Kidney (tissue), 14 donors: ENCODE results near the gene DYNLL2. TPM values are rescaled to one million over a fixed set of nuclear protein-coding genes. Genes with fewer than 3 reads are reported as not detected.
A peak's percentile ranks its signal among the peaks of the same experiment; 100 is the strongest.

Experiments
- DNase-seq, 5 donors: peaks; one replicate each; pipeline ENCODE4 v3.0.0-alpha.2; 2013 to 2020
- FAIRE-seq: peaks from 2 replicates; lab custom pipeline; 2012; peaks lifted over from hg19 to GRCh38; lab: Jason Lieb, UNC
- H3K27ac ChIP-seq, 2 donors: one replicate each; pipeline ENCODE4 v1.7.0; 2013; ENCODE audit warnings: low read depth in 2 of 2, low read length in 2 of 2, inconsistent platforms in 1 of 2
- H3K27me3 ChIP-seq: one replicate; pipeline ENCODE4 v1.7.1; 2013; ENCODE audit warnings: low read length, inconsistent platforms; ENCODE audit not compliant: control insufficient read depth, insufficient read depth
- H3K36me3 ChIP-seq, 3 donors: one replicate each; pipeline versions ENCODE4 v1.7.0 to v1.7.1; 2013; ENCODE audit warnings: low read length in 3 of 3, control low read depth in 1 of 3, inconsistent platforms in 1 of 3; ENCODE audit not compliant: insufficient read depth in 3 of 3, control insufficient read depth in 2 of 3
- H3K4me1 ChIP-seq, 3 donors: one replicate each; pipeline versions ENCODE4 v1.7.0 to v1.7.1; 2013; ENCODE audit warnings: low read length in 3 of 3, inconsistent platforms in 1 of 3, low read depth in 1 of 3; ENCODE audit not compliant: control insufficient read depth in 2 of 3, insufficient read depth in 2 of 3
- H3K4me3 ChIP-seq, 3 donors: one replicate each; pipeline versions ENCODE4 v1.7.0 to v1.8.1; 2013; ENCODE audit warnings: low read length in 3 of 3, control low read depth in 1 of 3, inconsistent platforms in 1 of 3
- H3K9ac ChIP-seq, 3 donors: one replicate each; pipeline versions ENCODE4 v1.7.0 to v1.7.1; 2013; ENCODE audit warnings: low read length in 3 of 3, control low read depth in 1 of 3, inconsistent platforms in 1 of 3
- H3K9me3 ChIP-seq, 3 donors: one replicate each; pipeline versions ENCODE4 v1.7.0 to v1.7.1; 2013; ENCODE audit warnings: low read length in 3 of 3, control low read depth in 1 of 3, inconsistent platforms in 1 of 3; ENCODE audit not compliant: control insufficient read depth in 2 of 3, insufficient read depth in 1 of 3
- intact Hi-C: fragments of 100-400 bp; cut with DNase I; formaldehyde crosslinking; loops from one replicate; pipeline ENCODE4 v1.11.1; 2022
- polyA plus RNA-seq: library from polyadenylated mRNA; stranded (reverse); fragments of 350-450 nt; fragmentation: Illumina TruSeq; extraction: RNeasy Lipid Tissue Mini Kit (QIAGEN cat#74804); gene quantifications from one replicate; pipeline ENCODE4 v1.2.3, GENCODE V29; 2014; ENCODE audit warnings: low read depth, low replicate concordance; ENCODE audit not compliant: insufficient read depth
- total RNA-seq: library from RNA; stranded (reverse); fragmentation: NEBNext Ultra II Directional; extraction: Animal tissue kit (Norgen Biotek cat#: 25700); gene quantifications from one replicate; pipeline ENCODE4 v1.2.1, GENCODE V29; 2021
- TF ChIP-seq, protein P1 (sequence below): IDR thresholded peaks from 3 replicates; pipeline ENCODE4 v1.5.1; 2012; ENCODE audit warnings: mild to moderate bottlenecking, moderate library complexity, borderline replicate concordance; ENCODE audit not compliant: insufficient read depth; ENCODE audit errors: extremely low read depth
- donor health status: control.
- donor health status: control.
- donor health status: control.
- donor health status: control.
- donor health status: control.
- donor health status: DM: yes; HTN: yes; CAD: no.
- donor health status: Normal renal cell carcinoma (clear cell type).

Gene DYNLL2
- total and polyA plus RNA-seq, 2 donors from 2014 or later = 43.2 to 59.7 TPM

DNA sequence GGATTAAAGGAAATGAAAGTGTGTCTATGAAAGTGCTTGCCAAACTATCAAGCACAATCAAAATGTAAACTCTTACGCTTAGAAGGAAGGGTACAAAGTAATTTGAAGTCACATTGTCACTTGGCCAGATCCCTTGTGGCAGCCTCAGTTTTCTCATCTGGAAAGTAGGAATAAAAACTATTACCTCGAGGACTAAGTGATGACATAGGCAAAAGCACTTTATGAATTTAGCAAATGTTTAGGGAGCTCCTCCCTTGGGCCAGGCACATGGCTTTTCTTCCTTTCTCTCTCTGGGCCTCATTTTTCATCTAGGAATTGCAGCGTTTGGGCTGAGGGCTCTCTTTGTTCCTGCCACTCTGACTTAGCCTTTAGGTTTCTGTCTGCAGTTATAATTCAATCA, 28.5 kb downstream of the DYNLL2 start:
- Histone ChIP-seq H3K36me3 (no peaks in the 10 kb centered on the region), H3K27ac (no peak overlapping the region), H3K9me3 (no peaks in the 10 kb centered on the region), H3K4me3 (no peak overlapping the region), H3K27me3 (no peaks in the 10 kb centered on the region), H3K4me1 (peaks cover 0 to 2% (median 0%) of the 10 kb centered on the region in 3 donors), H3K9ac (no peak overlapping the region)
- intact Hi-C loops = loop anchor here (10.0 kb wide), 1 partner anchor 257 kb away; the partner anchor contains the start of gene MRPS23
- TF ChIP-seq, protein P1, sequence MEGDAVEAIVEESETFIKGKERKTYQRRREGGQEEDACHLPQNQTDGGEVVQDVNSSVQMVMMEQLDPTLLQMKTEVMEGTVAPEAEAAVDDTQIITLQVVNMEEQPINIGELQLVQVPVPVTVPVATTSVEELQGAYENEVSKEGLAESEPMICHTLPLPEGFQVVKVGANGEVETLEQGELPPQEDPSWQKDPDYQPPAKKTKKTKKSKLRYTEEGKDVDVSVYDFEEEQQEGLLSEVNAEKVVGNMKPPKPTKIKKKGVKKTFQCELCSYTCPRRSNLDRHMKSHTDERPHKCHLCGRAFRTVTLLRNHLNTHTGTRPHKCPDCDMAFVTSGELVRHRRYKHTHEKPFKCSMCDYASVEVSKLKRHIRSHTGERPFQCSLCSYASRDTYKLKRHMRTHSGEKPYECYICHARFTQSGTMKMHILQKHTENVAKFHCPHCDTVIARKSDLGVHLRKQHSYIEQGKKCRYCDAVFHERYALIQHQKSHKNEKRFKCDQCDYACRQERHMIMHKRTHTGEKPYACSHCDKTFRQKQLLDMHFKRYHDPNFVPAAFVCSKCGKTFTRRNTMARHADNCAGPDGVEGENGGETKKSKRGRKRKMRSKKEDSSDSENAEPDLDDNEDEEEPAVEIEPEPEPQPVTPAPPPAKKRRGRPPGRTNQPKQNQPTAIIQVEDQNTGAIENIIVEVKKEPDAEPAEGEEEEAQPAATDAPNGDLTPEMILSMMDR = no peak
- no peak for DNase-seq
- no peak for FAIRE-seq

DNA sequence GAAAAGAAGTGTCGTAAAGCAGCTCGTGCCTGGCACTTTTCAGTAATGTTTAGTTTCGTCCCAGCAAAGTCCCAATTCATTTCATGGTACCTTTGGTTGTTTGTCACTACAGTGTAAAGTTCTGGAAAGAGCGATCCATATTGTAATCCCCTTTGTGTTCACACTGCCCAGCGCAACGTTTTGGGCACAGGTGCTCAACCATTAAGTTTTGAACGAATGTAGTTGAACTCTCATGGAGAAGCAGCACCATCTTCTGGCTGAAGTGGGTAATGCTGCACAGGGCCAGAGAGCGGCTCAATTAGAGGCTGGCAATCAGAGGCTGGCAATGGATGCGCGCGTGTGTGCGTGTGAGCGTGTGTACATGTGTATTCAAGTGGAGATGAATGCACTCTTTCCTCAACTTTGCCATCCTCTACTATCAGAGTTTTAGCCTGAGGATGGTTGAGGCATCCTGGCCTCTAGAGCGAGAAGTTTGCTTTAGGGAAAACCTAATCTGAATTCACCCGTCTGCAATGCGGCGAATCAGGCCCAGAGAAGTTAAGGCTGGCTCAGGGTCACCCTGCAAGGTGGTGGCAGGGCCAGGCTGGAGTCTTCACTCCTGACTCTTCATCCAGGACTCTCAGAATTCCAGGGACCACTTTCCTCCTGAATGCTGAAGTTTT, 29.9 kb downstream of the DYNLL2 start:
- peaks cover 0 to 2% (median 0%) of the 10 kb centered on the region in 3 donors for H3K9me3 ChIP-seq
- intact Hi-C loops = loop anchor here (10.0 kb wide), 1 partner anchor 258 kb away; the partner anchor contains the start of gene MRPS23
- TF ChIP-seq, protein P1 = peak; percentile 98
- no peak overlapping the region for H3K9ac ChIP-seq
- no peak overlapping the region for H3K4me3 ChIP-seq
- no peaks in the 10 kb centered on the region for H3K36me3 ChIP-seq
- DNase-seq (peak; percentile 74 to 84 (median 82)), FAIRE-seq (no peak)
- no peaks in the 10 kb centered on the region for H3K27me3 ChIP-seq
- H3K4me1 ChIP-seq = peaks cover 0 to 2% (median 0%) of the 10 kb centered on the region in 3 donors
- no peak overlapping the region for H3K27ac ChIP-seq

DNA sequence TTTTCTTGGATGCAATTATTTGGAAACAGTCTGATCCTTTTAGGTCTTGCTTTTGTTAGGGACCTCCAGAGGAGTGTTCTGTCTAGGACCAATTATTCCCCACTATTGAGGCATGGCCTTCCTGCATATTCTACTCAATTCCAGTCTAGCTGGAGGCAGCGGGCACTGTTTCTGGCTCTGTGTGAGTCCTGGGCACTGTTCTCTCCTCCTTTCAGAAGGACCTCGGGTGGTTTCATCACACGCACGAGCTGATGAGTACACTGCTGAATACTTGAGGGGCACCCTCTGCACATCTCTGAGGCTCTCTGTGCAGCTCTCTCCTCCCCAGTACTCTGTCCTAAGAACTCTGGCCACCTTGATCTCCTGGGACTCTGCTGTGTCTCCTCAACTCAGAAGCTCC, 30.7 kb downstream of the DYNLL2 start:
- H3K9ac ChIP-seq = no peak overlapping the region
- TF ChIP-seq, protein P1 = no peak
- DNase-seq = no peak
- no peak overlapping the region for H3K4me3 ChIP-seq
- FAIRE-seq = no peak
- intact Hi-C loops = loop anchor here (10.0 kb wide), 1 partner anchor 259 kb away; the partner anchor contains the start of gene MRPS23
- peaks cover 0 to 2% (median 0%) of the 10 kb centered on the region in 3 donors for H3K9me3 ChIP-seq
- no peak overlapping the region for H3K27ac ChIP-seq
- peaks cover 0 to 2% (median 0%) of the 10 kb centered on the region in 3 donors for H3K4me1 ChIP-seq
- H3K27me3 ChIP-seq = no peaks in the 10 kb centered on the region
- no peaks in the 10 kb centered on the region for H3K36me3 ChIP-seq
